GM19452 (cell line): ENCODE data around the gene CLASP1.

ENCODE experiments used
- ATAC-seq: cut with Tn5 transposase; IDR thresholded peaks from one replicate; pipeline ENCODE4 v1.9.1; 2021; ENCODE audit not compliant: unreplicated experiment

CLASP1 gene

DNA sequence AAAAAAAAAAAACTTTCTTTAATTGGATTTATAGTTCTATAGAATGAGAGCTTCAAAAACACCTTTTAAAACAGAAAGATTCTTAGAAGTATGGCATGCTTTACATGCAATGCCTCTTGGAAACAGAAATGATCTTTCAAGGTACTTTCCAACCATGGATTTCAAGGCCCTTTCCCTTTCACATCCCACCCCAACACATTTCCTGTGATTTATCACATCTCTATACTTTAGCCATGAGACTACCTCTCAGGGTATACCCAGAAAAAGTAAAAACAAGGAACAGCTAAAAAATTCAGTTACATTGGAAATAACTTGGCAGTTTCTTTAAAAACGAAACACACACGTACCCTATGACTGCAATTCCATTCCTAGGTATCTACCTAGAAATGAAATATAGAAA, 103.3 kb downstream of the CLASP1 start:
- no peak for ATAC-seq

DNA sequence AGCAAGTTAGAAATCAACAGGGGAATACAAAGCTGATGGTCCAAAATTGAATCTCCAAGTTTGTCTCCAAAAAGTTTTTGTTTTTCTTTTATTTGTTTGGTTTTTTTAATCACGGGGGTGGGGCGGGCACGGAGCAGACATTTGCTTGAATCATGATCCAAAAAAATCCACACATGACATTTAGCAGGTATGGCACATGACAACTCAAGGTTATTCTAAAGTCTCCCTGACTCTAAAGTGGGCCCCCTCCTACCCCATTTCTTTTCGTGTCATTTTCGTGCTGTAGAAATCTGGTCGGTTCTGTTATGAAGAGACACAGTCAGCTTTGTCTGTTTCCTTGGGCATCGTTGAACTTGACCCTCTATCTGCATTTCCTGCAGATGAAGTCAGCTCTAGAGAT, 104.0 kb downstream of the CLASP1 start:
- no peak for ATAC-seq

- no peak for ATAC-seq
These were observed 107.8 kb downstream of the CLASP1 start for GRCh38 chr2:121541495-121541894.

DNA sequence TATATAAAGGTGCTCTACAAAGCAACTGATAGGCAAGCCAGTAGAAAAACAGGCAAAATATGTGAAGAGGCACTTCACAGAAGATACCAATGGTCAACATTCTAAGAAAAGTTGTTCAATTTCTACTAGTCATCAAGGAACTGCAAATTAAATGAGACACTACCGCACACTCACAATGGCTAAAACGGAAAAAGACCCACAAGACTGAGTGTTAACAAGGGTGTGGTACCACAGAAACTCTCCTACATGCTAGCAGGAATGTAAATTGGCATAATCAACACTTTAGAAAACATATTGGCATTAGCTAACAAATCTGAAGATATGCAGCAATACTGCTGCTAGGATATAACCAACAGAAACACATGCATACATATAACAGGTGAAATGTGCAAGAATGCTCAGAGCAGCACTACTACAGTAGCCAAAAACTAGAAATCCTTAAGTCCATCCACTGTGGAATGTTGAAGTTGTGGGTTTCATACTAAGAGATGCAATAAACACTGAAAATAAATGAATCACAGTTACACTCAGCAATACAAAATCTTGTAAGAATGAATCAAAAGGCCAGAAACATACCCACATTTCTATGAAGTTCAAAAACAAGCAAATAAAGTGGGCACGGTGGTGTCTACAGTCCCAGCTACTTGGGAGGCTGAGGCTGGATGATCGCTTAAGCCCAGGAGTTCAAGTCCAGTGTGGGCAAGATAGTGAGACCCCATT, 109.4 kb downstream of the CLASP1 start:
- no peak for ATAC-seq

- ATAC-seq, result no peak
These were observed 112.3 kb downstream of the CLASP1 start for GRCh38 chr2:121536850-121537557.

GRCh38 chr2:121536347-121536746, 112.9 kb downstream of the CLASP1 start:
- ATAC-seq, result no peak

GRCh38 chr2:121534007-121534406, 115.3 kb downstream of the CLASP1 start:
- ATAC-seq, result no peak

- ATAC-seq, result no peak
These were observed 116.4 kb downstream of the CLASP1 start for GRCh38 chr2:121532894-121533293.

- ATAC-seq, result no peak
These were observed 116.9 kb downstream of the CLASP1 start for GRCh38 chr2:121532347-121532766.

- ATAC-seq, result peak; percentile 61
These were observed 119.0 kb downstream of the CLASP1 start for GRCh38 chr2:121530212-121530705.

DNA sequence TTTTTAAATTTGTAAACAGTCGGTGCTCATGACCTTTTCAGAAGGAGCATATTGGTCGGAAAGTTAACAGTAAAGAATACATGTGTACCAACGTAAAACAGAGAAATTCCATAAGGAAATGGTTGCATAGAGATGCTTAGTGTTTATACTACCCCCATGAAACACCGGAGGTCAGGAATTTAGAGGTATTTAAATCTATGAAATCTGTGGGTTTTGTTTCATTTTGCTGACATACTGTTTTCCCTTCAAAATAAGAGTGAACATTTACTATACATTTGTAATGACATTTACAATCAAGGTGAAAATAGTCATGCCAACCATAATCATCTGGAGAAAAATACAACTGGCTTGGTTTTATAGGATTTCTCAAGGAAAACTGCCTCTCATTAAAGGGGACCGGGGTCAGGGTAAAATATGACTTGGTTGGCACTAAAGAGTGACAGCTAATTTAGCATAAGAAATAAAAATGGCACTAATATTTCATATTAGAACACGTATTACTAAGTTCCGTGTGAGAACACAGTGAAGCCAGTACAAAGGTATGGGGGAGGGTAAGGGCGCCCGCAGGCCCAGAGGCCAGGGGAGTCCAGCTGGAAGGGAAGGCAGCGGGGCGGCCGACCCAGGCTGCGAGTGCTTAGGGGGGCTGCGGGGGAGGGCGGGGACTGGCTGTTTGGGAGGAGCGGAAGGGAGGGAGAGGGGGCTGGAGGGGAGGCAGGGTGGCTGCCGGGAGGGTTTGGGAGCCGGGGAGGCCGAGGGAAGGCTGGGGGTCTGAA, 119.6 kb downstream of the CLASP1 start:
- ATAC-seq, result peak; percentile 0

- ATAC-seq, result no peak
These were observed 122.1 kb downstream of the CLASP1 start for GRCh38 chr2:121527009-121527682.

- no peak for ATAC-seq
These were observed 124.4 kb downstream of the CLASP1 start for GRCh38 chr2:121524685-121525425.

GRCh38 chr2:121521359-121521758, 127.9 kb downstream of the CLASP1 start:
- ATAC-seq, result no peak

DNA sequence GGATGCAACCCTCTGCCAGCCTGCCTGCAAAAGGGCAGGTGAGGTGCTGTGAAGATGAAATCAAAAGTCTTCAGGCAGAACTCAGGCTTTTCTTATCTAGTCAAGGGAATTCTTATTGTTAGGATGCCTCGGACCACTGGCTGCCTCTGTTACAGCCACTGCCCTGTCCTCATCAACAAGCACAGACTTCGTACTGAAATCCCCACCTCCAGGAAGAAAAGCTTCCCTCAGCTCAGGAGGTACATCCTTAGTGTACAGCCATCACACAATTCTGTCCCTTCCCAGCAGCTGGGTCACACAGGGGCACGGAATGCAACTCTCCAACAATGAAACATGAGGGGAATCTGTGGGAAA, 128.6 kb downstream of the CLASP1 start:
- ATAC-seq, result no peak

DNA sequence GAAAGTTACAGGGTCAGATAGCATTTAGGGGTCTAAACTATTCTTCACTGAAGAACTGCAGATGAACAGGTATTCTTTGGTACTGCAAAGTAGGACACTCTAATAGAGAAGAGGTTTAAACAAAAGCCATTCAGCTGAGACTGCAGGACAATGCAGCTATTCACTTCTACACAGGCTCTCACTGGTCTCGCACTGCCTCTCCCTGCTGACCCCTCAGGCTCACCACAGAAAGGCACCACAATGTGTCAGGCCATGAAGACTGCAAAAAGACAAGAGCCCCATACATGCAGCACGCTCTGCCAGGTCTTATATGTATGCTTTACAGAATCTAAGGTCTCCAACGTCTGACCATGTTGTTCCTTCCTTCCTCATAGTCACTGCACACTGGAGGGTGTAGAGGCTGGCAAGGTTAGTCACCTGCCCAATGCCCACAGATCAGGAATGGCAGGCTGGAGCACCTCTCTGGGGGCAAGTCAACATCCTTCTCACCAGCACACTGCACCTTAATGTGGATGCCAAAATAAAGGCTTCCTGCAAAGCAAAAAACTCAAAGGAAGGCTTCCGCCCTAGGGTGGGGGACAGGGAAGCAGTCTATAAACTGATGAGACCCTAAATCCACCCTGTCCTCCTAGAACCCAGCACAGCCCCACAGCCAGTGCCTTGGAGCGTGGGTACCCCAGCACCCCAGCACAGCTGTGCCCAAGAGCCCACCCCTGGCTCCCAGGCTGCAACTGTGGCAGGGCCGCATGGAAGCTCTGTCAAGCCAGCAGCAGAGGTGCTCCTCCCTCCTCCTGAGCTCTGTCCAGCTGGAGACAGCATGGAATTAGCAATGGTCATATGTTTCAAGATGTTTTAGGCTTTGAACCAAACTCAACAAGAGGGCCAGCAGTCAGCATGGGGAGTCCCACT, 129.3 kb downstream of the CLASP1 start:
- no peak for ATAC-seq

DNA sequence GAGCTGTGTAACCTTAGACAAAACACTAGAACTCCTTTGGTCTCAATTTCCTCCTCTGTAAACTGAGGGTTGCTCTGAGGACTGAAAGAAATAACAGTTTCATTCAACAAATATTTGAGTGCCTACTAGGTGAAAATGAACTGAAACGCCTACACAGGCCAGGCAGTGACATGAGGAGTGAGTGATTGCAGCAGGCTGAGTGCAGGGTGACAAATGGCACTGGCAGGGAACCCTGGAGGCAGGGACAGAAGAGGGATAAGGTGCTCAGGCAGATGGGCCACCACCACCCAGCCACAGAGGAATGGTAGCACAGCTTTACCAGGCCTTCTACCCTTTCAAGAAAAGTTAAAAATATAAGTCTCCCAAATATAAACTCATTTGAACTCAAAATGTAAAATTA, 130.1 kb downstream of the CLASP1 start:
- ATAC-seq, result no peak

DNA sequence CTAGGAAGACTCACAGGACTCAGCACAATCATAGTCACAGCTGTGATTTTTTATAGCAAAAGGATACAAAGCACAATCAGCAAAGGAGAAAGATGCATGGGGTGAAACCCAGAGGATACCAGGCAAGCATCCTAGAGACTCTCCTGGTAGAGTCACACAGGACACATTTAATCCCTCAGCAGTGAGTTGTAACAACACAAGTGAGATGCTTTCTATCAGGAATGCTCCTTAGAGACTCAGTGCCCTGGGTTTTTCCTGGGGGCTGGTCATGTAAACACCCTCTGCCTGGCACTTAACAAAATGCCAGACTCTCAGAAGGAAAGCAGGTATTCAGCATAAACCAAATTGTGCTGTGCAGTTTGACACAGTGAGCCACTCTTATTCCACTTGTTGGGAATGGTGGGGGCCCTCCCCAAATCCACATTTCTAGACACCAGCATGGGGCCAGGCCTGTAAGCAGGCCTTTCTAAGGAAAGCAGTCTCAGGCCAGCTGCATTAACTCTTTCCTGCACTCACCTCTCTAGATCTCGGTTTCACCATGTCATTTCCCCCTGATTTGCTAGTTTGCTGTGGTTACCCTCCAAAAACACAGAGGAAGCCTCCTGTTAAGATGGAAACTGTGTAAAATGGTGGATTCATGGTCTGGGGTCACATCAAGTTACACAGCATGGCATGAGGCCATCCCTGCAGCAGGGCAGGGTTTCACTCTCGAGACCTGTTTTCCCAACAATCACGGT, 135.5 kb downstream of the CLASP1 start:
- ATAC-seq, result no peak

DNA sequence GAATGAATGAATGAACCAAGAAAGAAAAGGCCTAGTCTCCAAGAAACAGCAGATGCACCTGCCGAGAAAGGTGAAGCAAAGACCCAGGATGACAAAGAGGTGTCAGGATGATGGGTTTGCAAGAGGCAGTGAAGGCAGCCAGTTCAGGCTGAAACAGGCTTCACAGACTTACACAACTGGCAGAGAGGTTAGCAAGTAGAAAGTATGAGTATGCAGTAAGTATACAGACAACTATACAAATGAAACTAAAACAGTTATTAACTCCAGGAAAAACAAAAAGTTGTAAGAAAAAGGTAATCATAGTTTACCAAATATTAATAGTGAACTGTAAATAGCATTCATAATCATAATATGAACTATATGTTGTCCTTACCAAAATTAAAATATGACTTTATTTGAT, 138.4 kb downstream of the CLASP1 start:
- no peak for ATAC-seq
